ENCODE data around the gene MAST2. TPM values are rescaled to one million over a fixed set of nuclear protein-coding genes. Genes with fewer than 3 reads are reported as not detected.
"Not testable (repeated sequence)": the region's sequence is repeated elsewhere in the genome, so short reads cannot be mapped to it uniquely, and the experiment has no call there.

The MAST2 gene
- total RNA-seq, 1 donor from 2014 or later: 28.3 TPM

DNA sequence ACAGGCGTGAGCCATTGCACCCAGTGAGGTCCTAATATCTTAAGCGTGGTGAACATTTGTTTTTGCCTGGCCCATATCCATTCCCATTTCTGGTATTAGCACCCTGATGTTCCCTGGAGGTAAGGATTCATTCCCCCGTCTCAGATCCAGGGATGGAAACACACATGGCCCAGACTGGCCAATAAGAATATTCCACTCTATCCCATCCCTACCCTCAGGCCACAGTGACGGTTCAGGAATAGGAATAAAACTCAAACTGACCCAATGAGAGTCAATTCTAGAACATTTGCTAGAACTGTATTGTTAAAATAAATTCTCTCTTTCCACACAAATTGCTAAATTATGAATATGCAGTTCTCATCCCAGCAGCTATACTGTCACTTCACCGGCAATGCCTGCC lies 252.9 kb downstream of the MAST2 start:
- intact Hi-C loops (cut with micrococcal nuclease): no loop called here

DNA sequence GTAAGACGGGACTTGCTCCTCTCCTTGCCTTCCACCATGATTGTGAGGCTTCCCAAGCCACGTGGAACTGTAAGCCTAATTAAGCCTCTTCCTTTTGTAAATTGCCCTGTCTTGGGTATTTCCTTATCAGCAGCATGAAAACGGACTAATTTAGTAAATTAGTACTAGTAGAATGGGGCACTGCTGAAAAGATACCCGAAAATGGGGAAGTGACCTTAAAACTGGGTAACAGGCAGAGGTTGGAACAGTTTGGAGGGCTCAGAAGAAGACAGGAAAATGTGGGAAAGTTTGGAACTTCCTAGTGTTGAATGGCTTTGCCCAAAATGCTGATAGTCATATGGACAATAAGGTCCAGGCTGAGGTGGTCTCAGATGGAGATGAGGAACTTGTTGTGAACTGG lies 253.8 kb downstream of the MAST2 start:
- intact Hi-C loops (cut with micrococcal nuclease): not testable (repeated sequence)

DNA sequence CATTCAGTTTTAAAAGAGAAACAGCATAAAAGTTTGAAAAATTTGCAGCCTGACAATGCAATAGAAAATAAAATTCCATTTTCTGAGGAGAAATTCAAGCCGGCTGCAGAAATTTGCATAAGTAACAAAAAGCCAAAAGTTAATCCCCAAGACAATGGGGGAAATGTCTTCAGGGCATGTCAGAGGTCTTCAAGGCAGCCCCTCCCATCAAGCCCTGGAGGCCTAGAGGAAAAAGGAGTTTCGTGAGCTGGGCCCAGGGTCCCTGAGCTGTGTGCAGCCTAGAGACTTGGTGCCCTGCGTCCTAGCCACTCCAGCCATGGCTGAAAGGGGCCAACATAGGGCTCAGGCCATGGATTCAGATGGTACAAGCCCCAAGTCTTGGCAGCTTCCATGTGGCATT lies 254.4 kb downstream of the MAST2 start:
- intact Hi-C loops (cut with micrococcal nuclease): no loop called here

DNA sequence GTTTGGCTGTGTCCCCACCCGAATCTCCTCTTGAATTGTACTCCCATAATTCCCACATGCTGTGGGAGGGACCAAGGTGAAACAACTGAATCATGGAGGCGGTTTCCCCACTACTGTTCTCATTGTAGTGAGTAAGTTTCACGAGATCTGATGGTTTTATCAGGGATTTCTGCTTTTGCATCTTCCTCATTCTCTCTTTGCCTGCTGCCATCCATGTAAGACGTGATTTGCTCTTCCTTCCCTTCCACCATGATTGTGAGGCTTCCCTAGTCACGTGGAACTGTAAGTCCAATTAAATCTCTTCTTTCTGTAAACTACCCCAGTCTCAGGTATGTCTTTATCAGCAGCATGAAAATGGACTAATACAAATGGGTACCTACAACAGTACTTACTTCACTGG lies 255.5 kb downstream of the MAST2 start:
- intact Hi-C loops (cut with micrococcal nuclease): no loop called here

DNA sequence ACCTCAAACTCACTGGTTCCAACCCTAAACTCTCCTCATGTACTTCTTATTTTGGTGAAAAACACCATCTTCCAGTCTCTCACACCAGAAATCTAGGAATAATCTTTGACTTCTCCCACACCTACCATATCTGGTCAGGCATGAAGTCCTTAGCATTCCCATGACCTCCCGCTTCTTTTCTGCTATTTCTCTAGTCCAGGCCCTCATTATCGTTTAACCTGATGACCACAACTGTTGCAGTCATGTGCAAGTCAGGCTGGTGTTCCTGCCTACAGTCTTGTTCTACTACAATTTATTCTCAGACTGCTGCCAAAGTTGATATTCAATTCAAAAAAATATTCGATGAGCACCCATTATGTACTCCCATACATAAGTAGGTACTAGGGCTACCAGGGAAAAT lies 257.7 kb downstream of the MAST2 start:
- intact Hi-C loops (cut with micrococcal nuclease): no loop called here

DNA sequence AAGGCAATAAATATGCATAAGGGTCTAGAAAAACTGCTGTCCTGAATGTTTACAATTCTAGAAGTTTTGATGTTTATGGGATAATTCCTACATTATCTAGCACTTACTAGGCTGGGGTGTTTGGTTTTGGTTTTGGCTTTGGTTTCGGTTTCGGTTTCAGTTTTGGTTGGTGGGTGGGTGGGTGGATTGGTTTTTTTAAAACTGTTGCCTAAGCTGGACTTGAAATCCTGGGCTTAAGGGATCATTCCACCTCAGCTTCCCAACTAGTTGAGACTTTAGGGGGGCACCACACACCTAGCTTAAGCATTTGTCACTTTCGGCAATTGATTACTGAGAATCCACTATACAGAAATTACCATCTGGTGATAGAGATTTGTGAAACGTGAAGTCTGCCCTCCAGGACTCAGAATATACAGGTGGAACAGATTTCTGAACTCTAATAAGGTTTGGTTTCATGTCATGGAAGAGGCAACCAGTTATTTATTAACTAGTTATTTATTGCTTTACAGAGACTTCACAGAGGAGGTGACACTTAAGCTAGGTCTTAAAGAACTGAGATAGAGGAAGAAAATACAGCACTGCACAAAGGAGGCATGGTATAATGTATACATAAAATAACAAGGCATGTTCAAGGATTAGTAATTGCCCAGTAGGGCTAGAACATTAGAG lies 259.4 kb downstream of the MAST2 start:
- intact Hi-C loops (cut with micrococcal nuclease): no loop called here

DNA sequence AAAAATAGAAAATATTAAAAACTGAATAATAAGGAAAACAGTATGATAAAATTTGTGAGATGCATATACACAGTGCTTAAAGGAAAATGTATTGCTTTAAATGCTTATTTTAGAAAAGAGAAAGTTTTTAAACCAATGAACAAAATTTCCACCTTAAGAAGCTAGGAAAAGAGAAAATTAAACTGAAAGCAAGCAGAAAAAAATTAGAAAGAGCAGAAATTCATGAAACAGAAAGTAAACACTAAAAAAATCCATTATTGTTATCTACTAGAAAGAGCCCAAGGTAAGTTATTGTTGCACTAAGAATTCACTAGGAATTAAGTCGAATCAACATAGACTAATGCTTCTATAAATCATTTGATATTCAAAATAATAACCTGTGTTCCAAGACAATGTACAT lies 261.3 kb downstream of the MAST2 start:
- intact Hi-C loops (cut with micrococcal nuclease): loop anchor here (5.0 kb wide), 1 partner anchor 68 kb away; the partner anchor contains the start of gene PIK3R3

DNA sequence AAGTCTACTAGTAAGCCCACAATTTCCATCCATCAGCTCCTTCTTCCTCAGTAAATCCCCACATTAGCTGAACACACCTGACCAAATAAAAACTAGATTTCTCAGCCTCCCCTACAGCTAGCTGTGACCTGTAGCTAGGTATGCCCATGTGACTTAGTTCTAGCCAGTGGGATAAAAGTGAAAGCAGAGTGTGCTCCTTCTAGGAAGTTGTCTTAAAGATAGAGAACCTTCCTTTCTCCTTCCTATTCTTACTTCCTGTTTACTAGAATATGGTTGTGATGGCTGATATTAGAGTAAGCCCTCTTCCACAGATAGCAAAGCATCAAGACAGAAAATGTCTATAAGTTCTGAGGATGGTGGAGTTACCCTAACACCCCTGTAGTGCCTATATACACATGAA lies 262.0 kb downstream of the MAST2 start:
- intact Hi-C loops (cut with micrococcal nuclease): loop anchor here (5.0 kb wide), 1 partner anchor 67 kb away; the partner anchor contains the start of gene PIK3R3

DNA sequence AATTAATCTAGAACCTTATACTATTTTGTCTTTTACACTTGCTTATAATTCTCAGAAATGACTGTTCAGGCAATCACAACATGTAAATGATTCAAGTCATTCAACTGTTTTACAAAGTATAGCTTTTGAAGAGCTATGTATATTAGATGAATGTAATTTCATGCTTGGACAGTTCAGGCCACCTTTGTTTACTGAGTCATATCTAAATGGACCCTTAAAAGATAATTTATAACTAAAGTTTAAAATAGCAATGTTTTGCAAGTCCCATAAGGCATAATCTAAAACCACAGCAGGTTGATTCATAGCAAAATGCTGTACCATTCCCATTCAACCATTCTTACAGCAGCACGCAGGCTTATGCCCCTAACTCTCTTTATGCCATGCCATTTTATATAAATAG lies 264.2 kb downstream of the MAST2 start:
- intact Hi-C loops (cut with micrococcal nuclease): loop anchor here (5.0 kb wide), 1 partner anchor 65 kb away; the partner anchor contains the start of gene PIK3R3

DNA sequence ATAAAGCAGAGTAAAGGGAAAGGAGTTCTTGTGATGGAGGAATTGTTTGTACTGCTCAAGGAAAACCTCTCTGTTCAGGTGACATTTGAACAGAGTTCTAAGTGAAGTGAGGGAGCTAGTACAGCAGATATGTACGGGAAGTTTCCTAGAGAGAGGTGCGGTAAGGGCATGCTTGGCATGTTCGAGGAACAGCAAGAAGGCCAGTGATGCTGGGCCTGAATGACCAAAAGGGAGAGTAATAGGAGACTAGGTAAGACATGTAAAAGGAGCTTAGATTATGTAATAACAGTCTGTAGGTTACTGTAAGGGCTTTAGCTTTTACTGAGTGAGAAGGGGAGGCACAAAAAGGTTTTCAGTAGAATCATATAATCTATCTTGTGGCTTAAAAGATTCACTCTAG lies 265.1 kb downstream of the MAST2 start:
- intact Hi-C loops (cut with micrococcal nuclease): loop anchor here (5.0 kb wide), 1 partner anchor 64 kb away; the partner anchor contains the start of gene PIK3R3

DNA sequence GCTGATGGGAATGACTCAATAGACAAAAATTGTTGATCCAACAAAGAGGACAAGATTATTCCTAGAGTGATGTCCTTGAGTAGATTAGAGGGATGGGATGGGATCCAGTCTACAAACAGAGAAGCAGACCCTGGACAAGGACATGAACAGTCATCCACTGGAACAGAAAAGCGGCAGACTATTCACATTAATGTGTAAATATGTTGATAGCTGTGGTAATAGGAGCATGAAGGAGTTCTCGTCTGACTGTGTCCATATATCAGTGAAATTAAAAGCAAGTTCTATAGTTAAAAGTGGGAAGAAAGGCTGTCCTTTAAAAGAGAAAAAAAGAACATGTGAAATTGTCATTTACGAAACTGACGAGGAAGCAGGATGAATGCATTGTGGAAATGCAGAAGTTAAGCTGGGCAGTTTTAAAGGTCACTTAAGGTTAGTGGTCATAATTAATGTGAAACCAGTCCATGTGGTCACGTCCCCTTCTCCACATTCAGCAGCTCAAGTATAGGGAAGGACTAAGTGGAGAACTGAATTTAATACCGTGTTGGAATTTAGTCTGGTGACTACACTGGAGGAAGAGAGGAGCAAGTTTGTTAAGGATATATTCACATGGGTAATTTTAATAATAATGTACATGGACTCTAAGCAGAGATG lies 266.9 kb downstream of the MAST2 start:
- intact Hi-C loops (cut with micrococcal nuclease): no loop called here

DNA sequence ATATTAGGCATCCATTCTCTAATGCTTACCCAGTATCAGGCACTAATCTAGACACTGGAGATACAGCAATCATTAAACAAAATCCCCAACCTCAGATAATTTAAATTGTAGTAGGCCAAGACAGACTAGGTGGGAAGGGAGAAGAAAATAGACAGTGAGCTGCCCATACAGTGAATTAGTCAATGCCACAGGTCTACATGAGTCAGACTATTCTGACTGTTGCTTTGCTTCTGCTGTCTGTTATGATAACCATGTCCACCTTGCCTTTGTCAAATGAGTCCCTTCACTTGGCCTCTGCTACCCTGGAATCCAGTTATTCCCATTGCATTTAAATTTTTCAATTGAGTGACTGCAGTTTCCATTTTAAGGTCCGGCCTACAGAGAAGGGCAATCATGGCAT lies 269.6 kb downstream of the MAST2 start:
- intact Hi-C loops (cut with micrococcal nuclease): no loop called here

DNA sequence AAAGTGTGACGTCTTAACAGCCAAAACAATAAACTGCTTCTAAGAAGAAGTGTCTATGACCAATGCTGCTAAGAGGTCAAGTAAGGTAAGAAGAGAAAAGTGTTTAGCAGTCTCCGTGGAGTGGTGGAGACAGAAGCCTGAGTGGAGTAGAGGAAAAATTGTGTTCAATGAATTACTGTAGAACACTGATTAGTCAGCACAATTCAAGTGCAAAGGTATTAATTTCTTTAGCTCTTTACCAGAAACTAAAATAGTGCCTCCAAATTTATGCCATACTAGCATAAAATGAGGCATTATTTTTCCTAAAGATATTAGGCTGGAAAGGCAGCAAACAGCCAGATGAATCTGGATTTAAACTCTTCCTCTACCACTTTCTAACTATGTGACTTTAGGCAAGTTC lies 272.9 kb downstream of the MAST2 start:
- intact Hi-C loops (cut with micrococcal nuclease): no loop called here

DNA sequence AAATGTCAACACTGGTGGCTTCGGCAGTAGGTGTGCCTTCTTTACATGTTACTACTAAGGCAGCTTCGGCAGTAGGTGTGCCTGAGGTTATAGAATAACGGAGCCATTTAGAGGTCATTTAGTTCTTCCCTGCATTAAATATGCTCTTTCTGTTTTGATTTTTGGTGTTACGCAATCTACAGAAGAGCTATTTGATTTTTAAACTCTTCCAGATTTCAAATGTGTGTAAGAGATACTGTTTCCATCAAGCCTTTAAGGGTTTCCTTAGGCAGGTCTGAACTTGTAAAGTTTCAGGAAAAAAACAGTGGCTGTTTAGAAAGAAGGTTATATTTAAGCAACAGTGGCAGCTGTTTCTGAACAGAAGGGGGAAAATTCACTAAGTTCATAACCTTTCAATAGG lies 274.2 kb downstream of the MAST2 start:
- intact Hi-C loops (cut with micrococcal nuclease): no loop called here

DNA sequence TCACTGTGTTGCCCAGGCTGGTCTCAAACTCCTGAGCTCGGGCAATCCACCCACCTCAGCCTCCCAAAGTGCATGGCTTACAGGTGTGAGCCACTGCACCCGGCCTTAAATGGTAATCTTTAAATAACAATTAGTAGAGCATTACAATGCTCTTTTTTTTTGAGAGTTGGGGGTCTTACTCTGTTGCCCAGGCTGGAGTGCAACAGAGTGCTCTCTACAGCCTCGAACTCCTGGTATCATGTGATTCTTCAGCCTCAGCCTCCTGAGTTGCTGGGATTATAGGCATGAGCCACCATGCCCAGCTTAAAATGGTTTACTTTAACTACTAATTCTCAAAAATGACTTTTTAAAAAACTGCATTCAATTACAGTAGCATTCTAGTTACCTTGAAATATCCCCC lies 276.8 kb downstream of the MAST2 start:
- intact Hi-C loops (cut with micrococcal nuclease): no loop called here

DNA sequence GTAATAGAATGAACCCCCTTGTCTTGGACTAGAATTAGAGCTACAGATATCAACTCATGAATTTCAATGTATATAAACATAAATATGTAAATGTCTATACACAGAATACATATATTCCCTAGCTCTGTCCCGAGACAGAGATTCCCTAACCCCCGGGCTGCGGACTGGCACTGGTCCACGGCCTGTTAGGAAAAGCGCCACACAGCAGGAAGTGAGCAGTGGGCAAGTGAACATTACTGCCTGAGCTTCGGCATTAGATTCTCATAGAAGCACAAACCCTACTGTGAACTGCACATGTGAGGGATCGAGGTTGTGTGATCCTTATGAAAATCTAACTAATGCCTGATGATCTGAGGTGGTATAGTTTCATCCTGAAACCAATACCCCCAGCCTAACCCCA lies 277.8 kb downstream of the MAST2 start:
- intact Hi-C loops (cut with micrococcal nuclease): no loop called here

DNA sequence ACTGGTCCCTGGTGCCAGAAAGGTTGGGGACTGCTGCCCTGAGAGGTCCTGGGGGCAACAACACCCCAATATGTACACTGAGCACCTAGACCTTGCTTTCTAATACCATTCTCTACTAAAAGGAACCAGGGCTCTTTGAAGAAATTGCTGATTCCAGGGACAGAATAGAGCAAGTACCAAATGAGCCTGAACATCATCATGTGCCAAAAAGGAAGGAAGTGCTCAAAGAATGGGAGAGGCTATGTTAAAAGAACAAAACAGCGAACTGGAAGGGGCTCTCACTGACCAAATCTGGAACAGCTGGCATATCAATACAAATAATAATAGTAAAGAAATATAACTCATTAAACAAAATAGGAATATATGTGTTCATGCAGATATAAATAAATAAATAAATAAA lies 278.2 kb downstream of the MAST2 start:
- intact Hi-C loops (cut with micrococcal nuclease): no loop called here

DNA sequence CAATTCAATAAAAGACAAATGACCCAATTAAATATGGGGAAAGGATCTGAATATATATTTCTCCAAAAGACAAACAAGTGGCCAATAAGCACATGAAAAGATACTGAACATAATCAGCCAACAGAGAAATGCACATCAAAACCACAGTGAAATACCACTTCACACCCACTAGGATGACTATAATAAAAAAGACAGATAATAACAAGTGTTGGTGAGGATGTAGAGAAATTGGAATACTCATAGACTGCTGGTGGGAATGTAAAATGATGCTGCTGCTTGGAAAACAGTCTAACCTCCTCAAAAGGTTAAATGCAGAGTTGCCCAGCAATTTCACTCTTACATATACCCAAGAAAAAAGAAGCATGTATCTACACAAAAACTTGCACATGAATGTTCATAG lies 280.2 kb downstream of the MAST2 start:
- intact Hi-C loops (cut with micrococcal nuclease): no loop called here

DNA sequence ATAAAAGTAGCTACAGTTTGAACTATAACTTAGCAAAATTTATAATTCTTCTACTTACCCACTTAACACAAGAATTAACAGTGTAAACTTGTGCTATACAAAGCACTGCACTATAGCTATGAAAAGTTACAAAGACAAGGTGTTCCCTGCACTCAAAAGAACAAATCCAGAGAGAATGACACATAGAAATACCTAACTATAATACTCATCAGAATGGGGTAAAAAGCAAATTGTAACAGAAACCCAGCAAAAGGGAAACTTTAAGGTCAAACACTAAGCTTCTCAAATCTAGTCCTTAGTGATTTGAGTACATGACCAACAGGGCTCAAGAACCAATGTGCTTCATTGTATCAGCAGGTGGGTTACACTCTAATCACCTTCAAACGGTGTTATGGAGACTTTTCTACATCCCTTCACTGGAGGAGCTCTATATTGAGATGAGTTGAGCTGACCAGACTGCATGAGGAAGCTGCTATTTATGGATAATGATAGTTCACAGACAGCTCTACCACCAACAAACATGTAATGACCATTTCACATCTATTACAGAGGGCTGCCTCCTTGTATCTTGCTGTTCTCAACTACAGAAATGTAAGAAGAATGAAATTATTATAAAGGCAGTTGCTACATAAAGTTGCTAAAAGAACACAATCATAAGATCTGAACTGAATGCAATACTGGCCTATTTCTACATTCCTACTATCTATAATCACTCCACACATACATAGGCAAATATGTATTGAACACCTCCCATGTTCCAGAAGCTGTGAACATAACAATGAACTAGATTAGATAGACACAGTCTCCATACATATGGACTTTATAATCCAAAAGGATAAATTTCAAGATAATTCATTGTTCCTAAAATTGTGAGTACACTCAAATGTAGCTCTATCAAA lies 281.4 kb downstream of the MAST2 start:
- intact Hi-C loops (cut with micrococcal nuclease): no loop called here

Measured in T-helper 2 cell treated with Interferon-gamma antibody and Interleukin-4, amounts not matched to agents 100 ng/mL and 5 ng/mL, for 36 hours (primary cell).